Measurements from ENCODE around the gene SLC4A11. TPM values are rescaled to one million over a fixed set of nuclear protein-coding genes. Genes with fewer than 3 reads are reported as not detected.
A peak's percentile ranks its signal among the peaks of the same experiment; 100 is the strongest.

The SLC4A11 gene
- total and polyA plus RNA-seq, 10 of the 15 experiments (the other 5 are each of a cell fraction or from before 2014, with no cell fraction given) = 0.07 to 2.3 (median 1.1) TPM

DNA sequence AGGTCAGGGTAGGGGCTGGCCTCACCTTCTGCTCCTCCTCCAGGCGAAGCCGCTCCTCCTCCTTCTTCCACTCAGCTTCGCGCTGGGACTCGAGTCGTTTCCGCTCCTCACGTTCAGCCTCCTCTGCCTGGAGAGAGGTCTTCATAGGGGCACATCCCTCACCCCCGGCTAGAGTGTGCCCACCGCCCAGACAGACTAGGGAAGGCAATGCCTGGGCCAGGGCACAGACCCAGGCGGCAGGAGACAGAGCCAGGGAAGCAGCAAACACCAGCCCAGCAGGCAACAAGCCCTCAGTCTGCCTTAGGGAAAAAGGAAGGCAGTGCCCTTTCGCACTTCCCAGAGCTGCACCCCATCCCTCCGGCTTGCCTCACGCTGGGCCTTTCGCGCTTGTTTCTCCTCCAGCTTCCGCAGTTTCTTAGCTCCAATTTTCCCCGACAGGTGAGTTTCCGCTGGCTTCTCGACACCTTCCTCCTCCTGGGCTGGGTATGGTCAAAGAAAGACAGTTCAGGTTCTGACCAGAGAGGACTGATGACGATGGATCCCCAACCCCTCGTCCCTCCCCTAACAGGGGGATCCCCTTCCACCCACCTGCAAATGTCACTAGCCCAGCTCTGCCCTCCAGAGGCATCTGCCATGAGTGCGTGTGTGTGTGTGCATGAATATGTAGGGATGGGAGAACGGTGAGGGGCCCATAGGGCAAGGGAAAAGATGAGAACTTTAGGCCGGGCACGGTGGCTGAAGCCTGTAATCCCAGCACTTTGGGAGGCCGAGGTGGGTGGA is 38.8 kb downstream of the SLC4A11 start:
- DNase-seq (ENCODE audit: low read depth, low spot score) (no peak), FAIRE-seq (no peak), ATAC-seq (no peak)
- Histone ChIP-seq H3K4me3 (no peak overlapping the region), H3K27me3 (replicated peaks in 1 of 2; ENCODE audit: control insufficient read depth in 2 of 2, insufficient read depth in 2 of 2, low read length in 1 of 2) (no peaks in the 10 kb centered on the region), H3K4me1 (ENCODE audit: control insufficient read depth, insufficient read depth, low read length) (peaks cover 4% of the 10 kb centered on the region), H3K4me2 (ENCODE audit: control insufficient read depth, insufficient read depth) (no peak overlapping the region), H3K79me2 (ENCODE audit: control insufficient read depth, insufficient read depth, low read length) (peaks cover 22% of the 10 kb centered on the region), H3K9ac (ENCODE audit: control insufficient read depth, insufficient read depth, low read length) (no peak overlapping the region), H3K9me3 (replicated peaks; ENCODE audit: control insufficient read depth, insufficient read depth, low read length) (no peaks in the 10 kb centered on the region), H4K20me1 (ENCODE audit: control insufficient read depth, insufficient read depth) (no peaks in the 10 kb centered on the region), H3K36me3 (ENCODE audit: control insufficient read depth in 2 of 2, insufficient read depth in 2 of 2, low read length in 1 of 2) (peaks cover 10 to 12% of the 10 kb centered on the region in 2 experiments; a peak in 3 of 4 replicates), H2AFZ (ENCODE audit: control insufficient read depth, low read depth, low read length) (no peak overlapping the region), H3K27ac (ENCODE audit: control insufficient read depth, insufficient read depth) (no peak overlapping the region)
- WGBS (ENCODE audit: insufficient coverage, insufficient replicate concordance, low lambda C conversion rate, missing lambda C conversion rate) = 89% methylated on average over 27 of the region's 27 CpGs
- intact Hi-C loops (cut with micrococcal nuclease; ENCODE audit: unreplicated experiment) = loop anchor here (10.0 kb wide), 1 partner anchor 155 kb away; the partner anchor contains the start of genes GNRH2 and MRPS26
- TSS peak; percentile 8 for BruUV-seq (replicated peaks)
- ChIA-PET SMC1A (ENCODE audit: uncharacterized antibody, unreplicated experiment) (no interaction called here), CTCF (no interaction called here), RAD21 (ENCODE audit: unreplicated experiment) (no interaction called here), POLR2A (no interaction called here)
- in situ Hi-C loops (cut with MboI) = no loop called here
- TF ChIP-seq ZBED1 (IDR thresholded peaks at IDR 0.05; ENCODE audit: borderline replicate concordance) = no peak
- no peak for TF ChIP-seq RAD21 (IDR thresholded peaks at IDR 0.05; ENCODE audit: insufficient read depth, low read depth, low read length)
- TF ChIP-seq, protein P1, sequence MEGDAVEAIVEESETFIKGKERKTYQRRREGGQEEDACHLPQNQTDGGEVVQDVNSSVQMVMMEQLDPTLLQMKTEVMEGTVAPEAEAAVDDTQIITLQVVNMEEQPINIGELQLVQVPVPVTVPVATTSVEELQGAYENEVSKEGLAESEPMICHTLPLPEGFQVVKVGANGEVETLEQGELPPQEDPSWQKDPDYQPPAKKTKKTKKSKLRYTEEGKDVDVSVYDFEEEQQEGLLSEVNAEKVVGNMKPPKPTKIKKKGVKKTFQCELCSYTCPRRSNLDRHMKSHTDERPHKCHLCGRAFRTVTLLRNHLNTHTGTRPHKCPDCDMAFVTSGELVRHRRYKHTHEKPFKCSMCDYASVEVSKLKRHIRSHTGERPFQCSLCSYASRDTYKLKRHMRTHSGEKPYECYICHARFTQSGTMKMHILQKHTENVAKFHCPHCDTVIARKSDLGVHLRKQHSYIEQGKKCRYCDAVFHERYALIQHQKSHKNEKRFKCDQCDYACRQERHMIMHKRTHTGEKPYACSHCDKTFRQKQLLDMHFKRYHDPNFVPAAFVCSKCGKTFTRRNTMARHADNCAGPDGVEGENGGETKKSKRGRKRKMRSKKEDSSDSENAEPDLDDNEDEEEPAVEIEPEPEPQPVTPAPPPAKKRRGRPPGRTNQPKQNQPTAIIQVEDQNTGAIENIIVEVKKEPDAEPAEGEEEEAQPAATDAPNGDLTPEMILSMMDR (IDR thresholded peaks at IDR 0.05 in 2 of 3, conservative IDR thresholded peaks at IDR 0.05 in 1 of 3; ENCODE audit: control insufficient read depth in 2 of 3, extremely low read depth in 1 of 3, insufficient read depth in 1 of 3, low read depth in 3 of 3, low read length in 3 of 3) = peak in 1 of 3 experiments; percentile 22; a peak in 1 of 6 replicates

DNA sequence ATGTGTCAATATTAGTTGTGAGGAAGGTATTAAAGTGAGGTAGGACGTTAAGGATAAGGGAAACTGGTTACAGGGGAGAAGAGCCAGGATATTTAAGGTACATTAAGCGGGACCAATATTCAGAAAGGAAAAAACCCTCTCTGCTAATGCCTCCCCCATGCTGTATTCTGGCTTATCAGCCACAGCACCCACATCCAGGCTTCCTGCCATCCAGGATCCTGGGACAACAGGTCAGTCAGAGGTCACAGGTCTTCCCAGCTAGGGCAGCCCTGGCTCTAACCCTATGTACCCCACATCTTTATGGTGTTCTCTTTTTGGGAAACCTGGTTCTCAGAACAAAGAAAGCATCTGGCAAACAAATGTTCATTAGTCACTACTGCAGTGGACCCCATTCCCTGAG is 39.8 kb downstream of the SLC4A11 start:
- intact Hi-C loops (cut with micrococcal nuclease; ENCODE audit: unreplicated experiment) = no loop called here
- POLR2A ChIA-PET = no interaction called here
- FAIRE-seq (no peak), DNase-seq (ENCODE audit: low read depth, low spot score) (no peak), ATAC-seq (no peak)
- no TSS peak for BruUV-seq (replicated peaks)
- 50% methylated on average over 2 of the region's 2 CpGs for WGBS (ENCODE audit: insufficient coverage, insufficient replicate concordance, low lambda C conversion rate, missing lambda C conversion rate)
- no peaks in the 10 kb centered on the region for H4K20me1 ChIP-seq (ENCODE audit: control insufficient read depth, insufficient read depth)
- H3K4me1 ChIP-seq (ENCODE audit: control insufficient read depth, insufficient read depth, low read length) = peaks cover 4% of the 10 kb centered on the region
- H3K27ac ChIP-seq (ENCODE audit: control insufficient read depth, insufficient read depth) = no peak overlapping the region
- no peak overlapping the region for H2AFZ ChIP-seq (ENCODE audit: control insufficient read depth, low read depth, low read length)
- H3K27me3 ChIP-seq (replicated peaks in 1 of 2; ENCODE audit: control insufficient read depth in 2 of 2, insufficient read depth in 2 of 2, low read length in 1 of 2) = no peaks in the 10 kb centered on the region
- in situ Hi-C loops (cut with MboI) = no loop called here
- peaks cover 16 to 22% of the 10 kb centered on the region in 2 experiments; a peak in 3 of 4 replicates for H3K36me3 ChIP-seq (ENCODE audit: control insufficient read depth in 2 of 2, insufficient read depth in 2 of 2, low read length in 1 of 2)
- CTCF ChIA-PET = no interaction called here
- no peak overlapping the region for H3K4me2 ChIP-seq (ENCODE audit: control insufficient read depth, insufficient read depth)
- no peak overlapping the region for H3K4me3 ChIP-seq
- no peak overlapping the region for H3K9ac ChIP-seq (ENCODE audit: control insufficient read depth, insufficient read depth, low read length)
- SMC1A ChIA-PET (ENCODE audit: uncharacterized antibody, unreplicated experiment) = no interaction called here
- no peaks in the 10 kb centered on the region for H3K9me3 ChIP-seq (replicated peaks; ENCODE audit: control insufficient read depth, insufficient read depth, low read length)
- peaks cover 22% of the 10 kb centered on the region for H3K79me2 ChIP-seq (ENCODE audit: control insufficient read depth, insufficient read depth, low read length)
- RAD21 ChIA-PET (ENCODE audit: unreplicated experiment) = no interaction called here
- TF ChIP-seq, protein P2, sequence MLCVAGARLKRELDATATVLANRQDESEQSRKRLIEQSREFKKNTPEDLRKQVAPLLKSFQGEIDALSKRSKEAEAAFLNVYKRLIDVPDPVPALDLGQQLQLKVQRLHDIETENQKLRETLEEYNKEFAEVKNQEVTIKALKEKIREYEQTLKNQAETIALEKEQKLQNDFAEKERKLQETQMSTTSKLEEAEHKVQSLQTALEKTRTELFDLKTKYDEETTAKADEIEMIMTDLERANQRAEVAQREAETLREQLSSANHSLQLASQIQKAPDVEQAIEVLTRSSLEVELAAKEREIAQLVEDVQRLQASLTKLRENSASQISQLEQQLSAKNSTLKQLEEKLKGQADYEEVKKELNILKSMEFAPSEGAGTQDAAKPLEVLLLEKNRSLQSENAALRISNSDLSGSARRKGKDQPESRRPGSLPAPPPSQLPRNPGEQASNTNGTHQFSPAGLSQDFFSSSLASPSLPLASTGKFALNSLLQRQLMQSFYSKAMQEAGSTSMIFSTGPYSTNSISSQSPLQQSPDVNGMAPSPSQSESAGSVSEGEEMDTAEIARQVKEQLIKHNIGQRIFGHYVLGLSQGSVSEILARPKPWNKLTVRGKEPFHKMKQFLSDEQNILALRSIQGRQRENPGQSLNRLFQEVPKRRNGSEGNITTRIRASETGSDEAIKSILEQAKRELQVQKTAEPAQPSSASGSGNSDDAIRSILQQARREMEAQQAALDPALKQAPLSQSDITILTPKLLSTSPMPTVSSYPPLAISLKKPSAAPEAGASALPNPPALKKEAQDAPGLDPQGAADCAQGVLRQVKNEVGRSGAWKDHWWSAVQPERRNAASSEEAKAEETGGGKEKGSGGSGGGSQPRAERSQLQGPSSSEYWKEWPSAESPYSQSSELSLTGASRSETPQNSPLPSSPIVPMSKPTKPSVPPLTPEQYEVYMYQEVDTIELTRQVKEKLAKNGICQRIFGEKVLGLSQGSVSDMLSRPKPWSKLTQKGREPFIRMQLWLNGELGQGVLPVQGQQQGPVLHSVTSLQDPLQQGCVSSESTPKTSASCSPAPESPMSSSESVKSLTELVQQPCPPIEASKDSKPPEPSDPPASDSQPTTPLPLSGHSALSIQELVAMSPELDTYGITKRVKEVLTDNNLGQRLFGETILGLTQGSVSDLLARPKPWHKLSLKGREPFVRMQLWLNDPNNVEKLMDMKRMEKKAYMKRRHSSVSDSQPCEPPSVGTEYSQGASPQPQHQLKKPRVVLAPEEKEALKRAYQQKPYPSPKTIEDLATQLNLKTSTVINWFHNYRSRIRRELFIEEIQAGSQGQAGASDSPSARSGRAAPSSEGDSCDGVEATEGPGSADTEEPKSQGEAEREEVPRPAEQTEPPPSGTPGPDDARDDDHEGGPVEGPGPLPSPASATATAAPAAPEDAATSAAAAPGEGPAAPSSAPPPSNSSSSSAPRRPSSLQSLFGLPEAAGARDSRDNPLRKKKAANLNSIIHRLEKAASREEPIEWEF (IDR thresholded peaks at IDR 0.05; ENCODE audit: insufficient replicate concordance, low read depth, low read length) = no peak

Data from GM12878 (cell line).